Effector CD4-positive, alpha-beta T cell (primary cell): ENCODE data around the gene LSAMP.
A peak's percentile ranks its signal among the peaks of the same experiment; 100 is the strongest.
"Not testable (repeated sequence)": the region's sequence is repeated elsewhere in the genome, so short reads cannot be mapped to it uniquely, and the experiment has no call there.

Source experiments
- DNase-seq: peaks from one replicate; pipeline ENCODE4 v3.0.0-alpha.2; 2020

The LSAMP gene

DNA sequence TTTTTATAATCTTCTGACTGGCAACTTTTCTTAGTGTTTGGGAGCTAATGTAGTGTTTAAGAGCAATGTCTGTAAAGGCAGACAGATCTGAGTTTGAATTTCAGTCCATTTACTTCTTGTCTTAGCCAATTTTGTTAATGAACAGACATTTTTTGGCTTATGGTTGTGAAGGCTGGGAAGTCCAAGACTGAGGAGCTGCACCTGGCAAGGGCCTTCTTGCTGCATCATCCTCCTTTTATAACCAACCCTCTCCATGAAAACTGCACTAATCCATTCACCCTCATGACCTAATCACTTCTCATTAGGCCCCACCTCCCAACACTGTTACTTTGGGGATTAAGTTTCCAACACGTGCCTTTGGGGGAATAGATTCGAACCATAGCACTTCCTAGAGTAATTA, 657.5 kb downstream of the LSAMP start:
- no peak for DNase-seq

DNA sequence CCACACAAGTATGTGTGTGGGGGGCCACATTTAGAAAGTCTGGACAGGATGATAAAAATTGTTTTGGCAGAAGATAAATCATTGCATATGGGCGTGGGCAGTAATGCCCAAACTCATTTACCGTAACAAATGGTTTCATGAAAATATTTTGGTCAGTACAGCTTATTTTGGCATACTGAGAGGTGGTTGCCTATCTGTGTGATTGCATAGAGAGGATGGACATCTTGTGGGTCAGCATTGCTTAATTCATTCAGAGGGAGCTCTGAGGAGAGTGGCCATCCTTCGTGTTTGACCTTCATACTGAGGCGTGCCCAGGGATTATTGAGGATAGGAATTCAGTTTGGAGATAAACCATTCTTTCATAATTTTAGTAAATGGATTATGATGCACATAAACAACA, 659.5 kb downstream of the LSAMP start:
- DNase-seq: no peak

DNA sequence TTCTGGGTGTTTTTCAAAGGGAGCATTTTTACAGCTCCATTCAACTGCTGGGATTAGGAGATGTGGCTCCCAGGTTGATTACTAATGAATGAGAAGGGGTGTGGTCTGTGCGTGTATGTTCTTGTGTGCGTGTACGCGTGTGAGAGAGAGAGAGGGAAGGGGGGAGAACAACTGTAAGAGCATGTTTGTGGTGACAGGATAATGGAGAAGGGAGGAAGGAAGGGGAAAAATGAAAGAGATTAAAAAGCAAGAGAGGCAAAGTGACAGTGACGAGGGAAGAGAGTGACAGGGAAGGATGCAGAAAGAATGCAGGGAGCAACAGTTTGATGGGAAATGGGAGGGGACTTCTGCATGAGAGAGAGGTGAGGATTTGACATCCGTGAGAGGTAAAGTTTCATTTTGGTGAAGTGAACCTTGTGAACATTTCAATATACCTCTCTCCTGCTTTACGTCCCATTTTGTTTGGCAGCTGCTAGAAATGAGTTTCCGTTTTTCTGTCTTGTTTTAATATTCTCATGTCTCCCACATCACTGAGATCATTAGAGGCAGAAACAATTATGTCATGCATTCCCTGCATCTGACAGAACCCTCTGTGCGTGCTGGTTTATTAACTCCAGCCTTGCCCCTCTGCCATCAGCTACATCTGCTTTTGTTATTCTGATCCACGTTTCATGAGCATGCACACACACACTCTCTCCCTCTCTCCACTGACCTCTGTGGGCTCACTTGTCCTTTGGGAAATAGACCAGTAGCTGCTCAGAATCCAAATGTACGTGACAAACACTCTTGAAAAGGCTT, 660.3 kb downstream of the LSAMP start:
- no peak for DNase-seq

DNA sequence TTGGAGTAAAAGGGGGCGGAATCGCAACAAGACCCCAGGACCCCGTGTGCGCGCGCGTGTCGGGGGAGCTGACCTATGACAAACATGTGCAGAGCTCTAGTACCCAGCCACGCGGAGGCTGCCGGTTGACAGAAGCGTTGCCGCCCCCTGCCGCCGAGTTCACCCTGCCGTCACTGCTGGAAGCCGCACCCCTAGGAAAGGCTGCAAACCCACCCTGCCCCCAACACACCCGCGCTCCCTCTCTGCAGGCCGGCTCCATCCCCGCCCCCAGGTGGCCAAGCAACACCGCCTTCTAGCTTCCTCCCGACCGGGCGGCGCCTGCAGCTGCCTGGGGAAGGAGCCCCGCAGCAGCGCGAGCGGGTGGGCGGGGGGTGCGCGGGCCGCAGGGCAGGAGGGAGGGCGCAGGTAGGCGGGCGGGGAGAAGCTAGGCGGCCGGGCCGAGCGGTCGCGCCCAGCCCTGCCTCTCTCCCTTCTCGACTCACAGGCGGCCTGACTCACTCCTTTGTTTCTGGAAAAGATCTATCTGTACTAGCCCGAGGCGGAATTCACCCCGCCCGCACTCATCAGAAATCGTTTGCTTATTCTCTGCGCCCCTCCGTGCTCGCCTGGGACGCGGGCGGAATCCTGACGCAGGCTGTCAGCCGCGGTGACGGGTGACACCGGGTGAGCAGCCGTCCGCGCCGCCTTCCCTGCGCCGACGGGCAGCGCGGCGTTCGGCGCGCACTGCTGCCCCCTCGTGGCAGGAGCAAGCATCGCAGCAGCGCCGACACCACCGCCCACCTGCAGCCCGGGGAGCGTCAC, 661.1 kb downstream of the LSAMP start:
- DNase-seq: peak; percentile 88

DNA sequence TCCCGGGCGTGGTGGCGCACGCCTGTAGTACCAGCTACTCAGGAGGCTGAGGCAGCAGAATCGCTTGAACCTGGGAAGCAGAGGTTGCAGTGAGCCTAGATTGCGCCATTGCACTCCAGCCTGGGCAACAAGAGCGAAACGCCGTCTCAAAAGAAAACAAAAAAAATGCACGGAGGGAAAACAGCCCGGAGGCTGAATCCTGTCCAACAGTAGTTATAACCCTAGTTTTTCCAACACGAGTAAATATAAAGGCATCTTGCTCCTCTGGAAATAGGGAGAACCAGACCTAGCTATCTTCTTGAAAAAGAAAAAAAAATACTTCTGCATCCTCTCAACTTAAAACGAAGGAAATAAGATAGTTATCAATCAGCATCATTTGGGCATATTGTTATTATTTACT, 661.9 kb downstream of the LSAMP start:
- not testable (repeated sequence) for DNase-seq

DNA sequence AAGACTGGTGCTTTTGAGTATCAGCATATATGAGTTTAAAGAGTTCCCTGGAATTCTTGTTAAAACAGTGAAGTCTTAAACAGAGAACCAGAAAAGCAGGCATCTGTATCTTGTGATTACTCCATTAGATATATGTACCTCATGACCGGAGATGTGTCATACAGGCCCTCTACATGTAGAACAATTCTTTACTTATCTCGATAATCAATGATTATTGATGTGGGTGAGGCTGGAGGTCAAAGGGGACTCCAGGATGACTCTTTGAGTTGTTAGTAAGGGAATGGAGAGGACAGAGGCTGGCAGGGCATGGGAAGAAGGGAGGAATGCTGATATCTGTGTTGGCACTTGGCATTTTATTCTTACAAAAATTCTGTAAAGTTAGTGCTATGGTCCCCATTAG, 666.3 kb downstream of the LSAMP start:
- no peak for DNase-seq

DNA sequence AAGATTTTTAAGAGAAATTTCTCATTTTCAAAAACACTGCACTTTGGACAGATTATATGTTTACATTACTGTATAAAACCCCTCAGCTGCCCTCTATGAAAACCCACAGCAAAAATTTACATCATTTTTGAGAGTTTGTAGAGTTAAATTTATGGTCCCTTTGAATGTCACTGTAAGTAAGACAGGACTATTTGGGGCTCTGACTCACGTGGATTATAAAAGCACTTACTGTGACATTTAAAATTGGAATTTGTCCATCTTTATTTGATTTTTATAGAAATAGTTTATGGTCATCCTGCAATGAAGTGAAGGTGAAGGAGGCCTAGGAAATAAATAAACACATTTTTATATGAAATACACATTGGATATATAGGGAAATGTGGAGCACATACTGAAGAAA, 672.3 kb downstream of the LSAMP start:
- DNase-seq: no peak

DNA sequence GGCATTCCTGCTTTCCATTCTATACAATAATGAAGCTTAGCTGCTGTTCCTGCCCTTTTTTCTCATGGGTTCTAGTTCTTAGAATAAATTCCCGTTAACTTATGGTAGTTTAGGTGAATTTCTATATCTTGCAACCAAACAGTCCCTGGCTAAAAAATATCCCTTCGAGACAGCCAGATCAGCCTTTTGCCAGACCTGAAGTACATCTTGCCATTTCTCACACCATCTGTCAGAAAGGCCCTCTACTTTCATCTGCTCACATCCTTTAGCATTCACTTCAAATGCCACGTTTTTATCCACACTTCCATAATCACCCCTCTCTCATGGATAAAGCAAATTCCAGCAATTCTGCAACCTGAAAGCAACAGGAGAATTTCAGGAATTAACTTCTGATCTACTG, 676.6 kb downstream of the LSAMP start:
- no peak for DNase-seq

DNA sequence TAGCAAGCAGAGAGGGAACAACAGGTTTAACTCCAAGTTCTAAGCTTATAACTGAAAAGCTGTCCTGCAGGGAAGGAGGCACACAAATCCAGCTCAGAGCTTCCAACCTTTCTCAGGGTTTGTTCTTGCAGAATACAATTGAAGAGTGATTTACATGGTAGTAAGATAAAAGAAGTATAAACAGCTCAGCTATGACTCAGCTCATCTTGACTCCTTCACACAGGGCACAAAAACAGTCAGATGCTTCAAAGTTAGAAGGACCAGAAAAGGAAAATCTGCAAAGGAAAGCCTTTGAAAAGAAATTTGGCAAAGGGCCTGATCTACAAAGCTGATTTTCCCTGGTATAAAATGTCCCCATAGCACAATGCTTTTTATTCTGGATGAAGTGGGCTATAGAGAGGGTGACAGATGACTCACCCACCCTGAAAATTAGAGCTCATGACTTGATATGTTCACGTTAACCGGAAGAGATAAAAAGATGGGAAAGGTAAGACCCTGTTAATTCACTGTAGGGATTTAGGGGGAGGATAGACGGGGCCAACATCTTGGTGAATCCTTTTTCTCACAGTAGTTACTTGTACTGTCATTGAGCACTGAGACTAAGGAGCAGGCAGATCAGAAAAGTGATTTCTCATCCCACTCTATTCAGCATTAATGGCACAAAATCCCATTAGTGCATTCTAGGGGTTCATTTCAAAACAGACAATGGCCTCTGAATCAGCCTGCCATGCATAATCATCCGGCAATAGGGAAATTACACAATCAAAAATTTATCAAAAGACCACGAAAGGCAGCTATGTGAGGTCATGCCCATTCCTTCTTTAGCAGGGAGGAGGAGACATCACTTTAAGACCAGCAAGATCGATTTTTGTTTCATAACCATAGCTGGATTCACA, 678.5 kb downstream of the LSAMP start:
- DNase-seq: no peak

DNA sequence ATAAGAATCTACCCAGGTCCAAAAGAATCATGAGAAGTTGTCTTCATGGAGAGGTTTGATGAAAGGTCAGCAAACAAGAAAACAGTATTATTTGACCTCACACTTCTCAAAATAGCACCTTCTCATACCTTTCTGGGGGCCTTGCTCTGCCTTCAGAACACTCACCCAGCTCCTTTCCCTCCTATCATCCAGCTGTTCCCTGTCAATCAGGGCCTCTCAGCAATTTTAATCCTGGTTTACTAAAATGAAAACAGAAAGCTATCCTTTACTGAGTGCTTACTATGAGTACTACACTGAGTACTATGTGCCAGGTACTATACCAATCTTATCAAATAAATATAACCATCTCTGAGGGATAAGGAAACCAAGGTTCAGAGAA, 683.4 kb downstream of the LSAMP start:
- no peak for DNase-seq

DNA sequence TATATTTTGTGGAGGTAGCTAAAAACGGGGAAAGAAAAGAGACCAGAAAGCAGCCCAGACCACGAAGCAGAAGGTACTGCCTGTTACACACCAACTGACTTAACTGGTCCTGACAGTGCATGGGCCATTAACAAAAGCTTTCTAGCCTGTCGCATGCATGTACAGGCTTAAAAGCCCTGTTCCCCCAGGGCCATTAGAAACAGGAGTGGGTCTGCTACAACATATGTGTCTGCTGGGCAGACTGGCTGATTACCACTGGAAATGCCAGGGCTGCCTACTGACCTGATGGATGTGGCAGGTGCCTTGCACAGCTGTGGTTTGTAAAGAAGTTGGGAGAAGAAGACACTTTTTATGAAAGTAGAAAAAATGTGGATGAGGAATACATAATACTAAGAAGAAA, 684.6 kb downstream of the LSAMP start:
- DNase-seq: no peak

DNA sequence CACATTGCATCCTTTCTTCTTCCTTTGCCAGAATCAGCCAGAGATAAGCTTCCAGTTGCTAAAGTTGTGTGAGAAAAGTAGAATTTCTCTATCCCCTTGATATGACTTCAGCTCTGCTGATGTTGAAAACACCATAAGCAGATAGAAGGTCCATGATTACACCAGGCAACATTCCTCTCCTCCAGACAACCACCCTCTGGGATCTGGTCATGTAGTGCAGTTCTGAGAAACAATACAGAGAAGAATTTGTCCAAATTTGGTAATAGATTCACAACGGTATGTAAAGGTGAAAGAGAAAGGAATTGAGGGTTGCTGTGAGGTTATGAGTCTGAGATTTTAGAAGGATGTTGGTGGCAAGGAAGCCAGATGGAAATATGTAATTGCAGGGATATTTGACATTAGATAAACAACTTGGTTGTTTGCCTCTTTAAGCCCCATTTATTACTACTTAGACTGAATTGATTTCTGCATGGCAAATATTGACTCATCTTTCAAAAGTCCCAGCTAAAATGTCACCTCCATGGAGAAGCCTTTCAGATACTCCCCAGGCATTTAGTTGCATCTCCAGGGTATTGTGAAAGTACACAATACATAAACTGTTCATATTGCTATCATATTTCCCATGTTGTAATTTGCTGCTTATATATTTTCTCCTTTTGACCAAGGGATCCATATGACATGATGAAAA, 687.1 kb downstream of the LSAMP start:
- DNase-seq: no peak

DNA sequence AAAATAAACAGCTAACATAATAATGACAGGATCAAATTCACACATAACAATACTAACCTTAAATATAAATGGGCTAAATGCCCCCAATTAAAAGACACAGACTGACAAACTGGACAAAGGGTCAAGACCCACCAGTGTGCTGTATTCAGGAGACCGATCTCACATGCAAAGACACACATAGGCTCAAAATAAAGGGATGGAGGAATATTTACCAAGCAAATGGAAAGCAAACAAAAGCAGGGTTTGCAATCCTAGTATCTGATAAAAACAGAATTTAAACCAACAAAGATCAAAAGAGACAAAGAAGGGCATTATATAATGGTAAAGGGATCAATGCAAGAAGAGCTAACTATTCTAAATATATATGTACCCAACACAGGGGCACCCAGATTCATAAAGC, 692.3 kb downstream of the LSAMP start:
- not testable (repeated sequence) for DNase-seq
